HG03095 (cell line): ENCODE data around the gene PARD3.
"Not testable (repeated sequence)": the region's sequence is repeated elsewhere in the genome, so short reads cannot be mapped to it uniquely, and the experiment has no call there.

Experiments used
- ATAC-seq: cut with Tn5 transposase; IDR thresholded peaks from one replicate; pipeline ENCODE4 v1.9.1; 2021; ENCODE audit warnings: moderate library complexity; ENCODE audit not compliant: unreplicated experiment

The PARD3 gene

GRCh38 chr10:34655286-34656170 lies 159.6 kb downstream of the PARD3 start:
- peak; percentile 63 for ATAC-seq

- no peak for ATAC-seq
These were observed 160.9 kb downstream of the PARD3 start for GRCh38 chr10:34654211-34654610.

GRCh38 chr10:34653530-34653929 lies 161.6 kb downstream of the PARD3 start:
- ATAC-seq: no peak

GRCh38 chr10:34651416-34652195 lies 163.5 kb downstream of the PARD3 start:
- no peak for ATAC-seq

- no peak for ATAC-seq
These were observed 164.9 kb downstream of the PARD3 start for GRCh38 chr10:34650156-34650555.

GRCh38 chr10:34649385-34649784 lies 165.7 kb downstream of the PARD3 start:
- no peak for ATAC-seq

- no peak for ATAC-seq
These were observed 166.2 kb downstream of the PARD3 start for GRCh38 chr10:34648919-34649318.

- ATAC-seq: no peak
These were observed 166.9 kb downstream of the PARD3 start for GRCh38 chr10:34647875-34648865.

GRCh38 chr10:34647160-34647559 lies 167.9 kb downstream of the PARD3 start:
- no peak for ATAC-seq

GRCh38 chr10:34646331-34646730 lies 168.8 kb downstream of the PARD3 start:
- ATAC-seq: no peak

GRCh38 chr10:34644815-34645214 lies 170.3 kb downstream of the PARD3 start:
- ATAC-seq: not testable (repeated sequence)

- ATAC-seq: no peak
These were observed 170.9 kb downstream of the PARD3 start for GRCh38 chr10:34644224-34644623.

GRCh38 chr10:34643620-34644019 lies 171.5 kb downstream of the PARD3 start:
- ATAC-seq: no peak

- ATAC-seq: no peak
These were observed 173.1 kb downstream of the PARD3 start for GRCh38 chr10:34641913-34642558.

GRCh38 chr10:34641147-34641912 lies 173.8 kb downstream of the PARD3 start:
- no peak for ATAC-seq

- no peak for ATAC-seq
These were observed 176.6 kb downstream of the PARD3 start for GRCh38 chr10:34638406-34639054.

GRCh38 chr10:34637418-34637911 lies 177.6 kb downstream of the PARD3 start:
- ATAC-seq: peak; percentile 73

GRCh38 chr10:34635111-34635510 lies 180.0 kb downstream of the PARD3 start:
- ATAC-seq: no peak

GRCh38 chr10:34633374-34633773 lies 181.7 kb downstream of the PARD3 start:
- ATAC-seq: no peak
